GM12892 (cell line): ENCODE results near the gene EFCAB11.

Experiments
- POLR2A ChIP-seq: IDR thresholded peaks from 2 replicates; pipeline ENCODE4 v1.6.1; 2011; ENCODE audit warnings: low read depth, low read length, control low read depth
- POLR2AphosphoS5 ChIP-seq: IDR thresholded peaks from 2 replicates; pipeline ENCODE4 v1.6.1; 2011; ENCODE audit warnings: low read depth, low read length, control low read depth
- TAF1 ChIP-seq: IDR thresholded peaks from 2 replicates; pipeline ENCODE4 v1.6.1; 2011; ENCODE audit warnings: low read depth, mild to moderate bottlenecking, control low read depth, low read length, borderline replicate concordance

GRCh38 chr14:89965839-89966238 lies 11.3 kb upstream of the EFCAB11 start:
- no peak for TF ChIP-seq POLR2A
- no peak for TF ChIP-seq POLR2AphosphoS5
- no peak for TF ChIP-seq TAF1
